ENCODE results near the gene MRFAP1.
A peak's percentile ranks its signal among the peaks of the same experiment; 100 is the strongest.

The MRFAP1 gene

DNA sequence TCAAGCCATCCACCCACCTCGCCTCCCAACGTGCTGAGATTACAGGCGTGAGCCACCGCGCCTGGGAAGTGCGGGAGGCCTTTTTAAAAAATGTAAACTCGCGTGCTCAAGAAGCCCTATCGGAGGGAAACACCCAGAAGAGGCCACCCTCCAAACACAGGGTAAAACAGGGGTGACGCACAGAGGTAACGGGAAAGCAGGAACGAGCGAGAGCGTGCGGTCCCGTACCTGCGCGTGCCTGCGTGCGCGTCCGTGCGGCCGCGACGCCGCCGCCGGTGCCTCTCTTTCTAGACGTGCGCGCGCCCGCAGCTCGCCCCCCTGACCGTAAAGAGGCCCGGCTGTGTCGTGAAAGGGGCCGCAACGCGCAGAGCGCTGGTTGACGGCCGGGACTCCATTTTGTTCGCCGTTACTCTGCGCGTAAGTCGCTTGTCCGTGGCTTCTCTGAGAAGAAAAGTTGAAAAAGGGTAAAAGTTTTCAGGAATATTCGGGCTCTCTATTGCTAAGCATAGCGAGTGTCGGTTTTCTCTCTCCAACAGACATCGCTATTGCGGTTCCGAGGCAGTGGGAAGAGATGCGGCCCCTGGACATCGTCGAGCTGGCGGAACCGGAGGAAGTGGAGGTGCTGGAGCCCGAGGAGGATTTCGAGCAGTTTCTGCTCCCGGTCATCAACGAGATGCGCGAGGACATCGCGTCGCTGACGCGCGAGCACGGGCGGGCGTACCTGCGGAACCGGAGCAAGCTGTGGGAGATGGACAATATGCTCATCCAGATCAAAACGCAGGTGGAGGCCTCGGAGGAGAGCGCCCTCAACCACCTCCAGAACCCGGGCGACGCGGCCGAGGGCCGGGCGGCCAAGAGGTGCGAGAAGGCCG lies at the start of gene MRFAP1:
Gene MRFAP1 (plus strand): TSS at position 394 of the 872 bp plus-strand sequence. CDS start 178 bp downstream, at position 572.
- DNase-seq: peak; percentile 85

DNA sequence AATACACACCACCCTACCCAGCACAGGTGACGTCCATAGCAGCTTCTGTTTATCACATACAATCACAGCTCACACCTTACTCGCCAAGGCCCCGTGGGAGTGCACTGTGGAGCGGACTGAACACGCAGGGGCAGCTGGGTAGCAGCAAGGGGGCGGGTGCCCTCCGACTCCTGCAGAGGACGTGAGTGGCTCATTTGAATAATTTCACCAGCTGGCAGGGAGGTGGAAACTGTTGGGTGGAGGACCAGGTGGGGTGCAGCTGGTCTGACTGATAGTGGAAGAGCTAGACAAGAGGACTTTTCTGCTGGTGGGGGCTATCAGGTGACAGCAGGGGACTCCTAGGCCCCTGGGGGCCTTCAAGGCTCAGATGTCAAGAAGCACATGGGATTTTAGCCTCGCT lies 49.2 kb upstream of the MRFAP1 start:
- DNase-seq: peak; percentile 88

DNA sequence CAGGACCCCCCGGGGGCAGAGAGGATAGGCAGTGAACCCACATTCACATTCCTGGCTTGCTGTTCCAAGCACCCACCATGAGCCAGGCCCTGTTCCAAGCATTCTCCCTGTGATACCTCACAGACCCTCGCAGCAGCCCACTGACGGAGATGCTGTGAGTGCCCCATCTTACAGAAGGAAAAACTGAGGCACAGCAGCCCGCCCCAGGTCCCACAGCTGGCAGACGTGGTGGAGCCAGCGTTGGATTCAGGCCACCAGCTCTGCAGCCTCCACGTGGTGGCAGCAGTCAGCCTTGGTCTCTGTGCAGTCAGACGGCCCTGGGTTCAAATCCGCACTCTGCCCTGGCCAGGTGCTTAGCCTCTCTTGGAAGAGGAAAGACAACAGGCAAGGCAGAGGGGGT lies 48.7 kb upstream of the MRFAP1 start:
- no peak for DNase-seq

GRCh38 chr4:6592804-6593563 lies 47.5 kb upstream of the MRFAP1 start:
- DNase-seq: no peak

GRCh38 chr4:6594341-6594740 lies 46.1 kb upstream of the MRFAP1 start:
- DNase-seq: no peak

- DNase-seq: no peak
Observed at GRCh38 chr4:6594826-6595355, 45.6 kb upstream of the MRFAP1 start.

- no peak for DNase-seq
Observed at GRCh38 chr4:6595897-6596537, 44.5 kb upstream of the MRFAP1 start.

DNA sequence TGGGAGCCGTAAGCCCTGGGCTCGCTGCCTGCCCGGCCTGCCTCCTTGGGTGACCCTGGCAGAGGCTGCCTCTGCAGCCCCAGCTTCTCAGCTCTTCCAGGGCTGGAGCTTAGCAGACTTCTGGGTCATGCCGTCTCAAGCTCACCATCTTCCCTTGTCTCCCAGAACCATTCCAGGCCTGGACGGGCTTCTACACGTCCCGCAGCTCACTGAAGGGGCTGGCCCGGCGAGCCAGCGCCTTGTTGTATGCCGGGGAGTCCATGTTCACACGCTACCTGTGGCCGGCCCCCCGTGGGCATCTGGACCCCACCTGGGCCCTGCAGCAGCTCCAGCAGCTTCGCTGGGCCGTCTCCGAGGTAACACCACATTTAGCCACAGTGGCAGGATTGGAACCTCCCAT lies 43.5 kb upstream of the MRFAP1 start:
- no peak for DNase-seq

DNA sequence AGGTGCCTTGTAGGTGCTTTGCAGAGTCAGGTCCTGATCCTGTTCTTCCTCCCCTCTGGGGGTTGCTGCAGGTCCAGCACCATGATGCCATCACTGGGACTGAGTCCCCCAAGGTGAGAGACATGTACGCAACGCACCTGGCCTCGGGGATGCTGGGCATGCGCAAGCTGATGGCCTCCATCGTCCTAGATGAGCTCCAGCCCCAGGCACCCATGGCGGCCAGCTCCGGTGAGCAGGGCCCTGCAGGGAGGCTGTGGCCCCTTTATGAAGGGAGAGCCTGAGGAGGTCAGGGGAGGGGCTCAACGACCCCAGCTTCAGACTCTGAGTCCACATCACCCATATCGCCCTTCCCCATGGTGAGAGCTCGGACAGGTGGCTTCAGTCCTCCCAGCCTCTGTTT lies 42.4 kb upstream of the MRFAP1 start:
- DNase-seq: no peak

DNA sequence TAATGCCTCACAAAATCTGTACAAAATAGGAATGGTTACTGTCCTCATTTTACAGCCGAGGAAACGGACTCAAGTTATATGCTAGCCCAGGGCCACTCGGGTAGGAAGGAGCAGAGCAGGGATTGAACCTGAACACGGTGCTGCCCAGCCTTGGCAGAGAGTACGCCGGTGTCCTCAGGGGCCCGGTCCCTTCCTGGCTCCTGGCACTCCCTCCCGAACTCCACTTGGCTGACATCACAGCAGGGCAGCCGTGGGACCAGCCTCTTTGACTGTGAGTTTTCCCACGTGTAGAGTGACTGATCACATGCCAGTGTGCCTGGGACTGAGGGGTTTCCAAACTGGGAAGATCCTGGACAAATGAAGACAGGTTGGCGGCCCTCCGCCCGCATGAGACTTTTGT lies 41.8 kb upstream of the MRFAP1 start:
- DNase-seq: no peak

- DNase-seq: no peak
Observed at GRCh38 chr4:6601661-6602250, 38.7 kb upstream of the MRFAP1 start.

DNA sequence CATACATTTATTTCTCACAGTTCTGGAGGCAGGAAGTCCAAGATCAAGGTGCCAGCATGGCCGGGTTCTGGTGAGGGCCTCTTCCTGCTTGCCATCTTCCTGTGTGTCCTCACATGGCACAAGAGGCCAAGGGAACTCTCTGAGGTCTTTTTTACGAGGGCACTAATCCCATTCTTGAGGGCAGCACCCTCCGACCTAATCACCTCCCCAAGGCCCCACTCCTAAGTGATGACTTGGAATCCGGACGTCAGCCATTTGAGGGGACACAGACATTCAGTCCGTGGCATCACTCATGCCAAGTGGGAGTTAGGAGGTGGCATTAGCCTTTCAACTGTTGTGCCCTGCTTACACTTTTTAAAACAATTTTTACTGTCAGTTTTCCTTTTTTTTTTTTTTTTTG lies 38.2 kb upstream of the MRFAP1 start:
- no peak for DNase-seq

GRCh38 chr4:6603128-6603527 lies 37.4 kb upstream of the MRFAP1 start:
- DNase-seq: no peak

DNA sequence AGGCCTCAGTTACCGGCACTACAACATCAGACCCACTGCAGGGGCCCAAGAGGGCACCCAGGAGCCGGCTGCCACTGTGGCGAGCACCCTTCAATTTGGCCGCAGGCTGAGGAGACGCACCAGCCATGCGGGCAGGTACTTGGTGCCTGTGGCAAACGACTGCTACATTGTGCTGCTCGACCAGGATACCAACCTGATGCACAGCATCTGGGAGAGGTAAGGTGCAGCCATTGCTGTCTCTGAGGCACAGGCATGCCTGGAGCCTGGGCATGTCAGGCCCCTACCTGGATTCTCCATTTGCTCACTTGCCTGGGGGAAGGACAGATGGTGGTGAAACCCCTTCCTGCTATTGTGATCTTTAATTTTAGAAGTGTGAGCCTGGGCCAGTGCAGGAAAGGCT lies 35.4 kb upstream of the MRFAP1 start:
- no peak for DNase-seq

DNA sequence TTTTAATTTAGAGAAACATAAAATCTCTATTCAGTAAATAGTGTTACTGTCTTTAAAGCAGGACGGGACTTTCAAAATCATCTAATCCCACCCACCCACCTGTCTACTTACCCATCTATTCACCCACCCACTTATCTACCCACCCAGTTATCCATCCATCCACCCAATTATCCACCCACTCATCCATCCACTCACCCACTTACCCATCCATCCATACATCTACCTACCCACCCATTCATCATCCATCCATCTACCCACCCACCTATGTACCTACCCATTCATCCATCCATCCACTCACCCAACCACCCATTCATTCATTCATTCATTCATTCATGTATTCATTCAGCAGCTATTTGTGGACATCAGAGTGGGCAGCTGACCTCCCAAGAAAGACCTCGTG lies 34.9 kb upstream of the MRFAP1 start:
- DNase-seq: no peak

DNA sequence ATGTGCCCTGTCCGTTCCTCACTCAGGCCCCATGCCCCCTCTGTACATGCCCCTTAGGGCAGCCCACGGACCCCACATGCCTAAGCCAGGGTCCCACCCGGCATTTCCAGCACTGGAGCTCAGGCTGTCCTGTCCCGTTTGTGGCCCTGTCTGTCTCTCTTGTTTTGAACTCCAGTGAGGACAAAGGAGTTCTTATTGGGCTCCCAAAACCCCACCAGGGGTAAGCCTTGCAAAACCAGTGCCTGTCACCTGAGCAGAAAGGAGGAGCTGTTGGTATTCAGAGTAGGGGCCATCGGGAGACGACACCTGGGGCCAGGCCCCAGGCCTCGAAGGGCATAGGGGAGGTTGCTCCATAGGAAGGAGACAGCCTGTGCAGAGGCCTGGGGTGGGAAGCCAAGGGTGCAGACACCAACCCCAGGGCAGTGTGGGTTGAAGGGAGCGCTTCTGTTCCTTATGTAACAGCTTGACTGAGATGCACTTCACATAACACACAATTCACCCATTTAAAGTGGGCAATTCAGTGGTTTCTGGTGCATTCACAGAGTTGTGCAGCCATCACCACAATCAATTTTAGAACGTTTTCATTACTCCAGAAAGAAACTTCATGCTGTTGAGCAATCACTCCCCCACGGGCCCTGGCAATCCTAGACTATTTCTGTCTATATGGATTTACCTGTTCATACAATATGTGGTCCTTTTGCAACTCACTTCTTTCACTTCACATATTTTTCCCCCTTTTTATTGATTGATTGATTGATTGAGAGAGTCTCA lies 33.8 kb upstream of the MRFAP1 start:
- no peak for DNase-seq

- no peak for DNase-seq
Observed at GRCh38 chr4:6607368-6608055, 33.0 kb upstream of the MRFAP1 start.

DNA sequence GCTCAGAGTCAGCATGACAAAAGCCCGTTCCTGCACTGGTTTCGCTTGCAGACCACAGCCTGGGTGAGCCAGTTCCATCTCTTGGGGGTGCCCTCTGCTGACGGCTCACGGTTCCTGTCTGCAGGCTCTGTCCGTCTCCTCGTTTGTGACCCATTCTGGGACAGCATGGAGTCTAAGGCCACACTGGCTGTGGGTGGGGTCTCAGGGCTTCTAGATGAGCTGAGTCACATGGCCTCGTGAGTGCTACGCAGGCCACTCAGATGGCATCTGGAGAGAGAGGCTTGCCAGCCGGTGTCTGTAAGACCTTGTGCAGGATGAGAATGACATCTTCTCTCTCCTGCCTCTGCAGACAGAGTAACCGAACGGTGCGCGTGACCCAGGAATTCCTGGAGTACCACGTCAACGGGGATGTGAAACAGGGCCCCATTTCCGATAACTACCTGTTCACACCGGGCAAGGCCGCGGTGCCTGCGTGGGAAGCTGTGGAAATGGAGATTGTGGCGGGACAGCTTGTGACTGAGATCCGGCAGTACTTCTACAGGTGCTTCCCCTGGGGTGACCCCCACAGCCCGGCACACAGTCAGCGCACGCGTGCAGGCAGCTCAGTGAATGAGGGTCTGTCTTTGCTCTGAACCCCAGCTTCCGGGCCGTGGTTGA lies 31.6 kb upstream of the MRFAP1 start:
- no peak for DNase-seq

- no peak for DNase-seq
Observed at GRCh38 chr4:6609415-6610079, 30.9 kb upstream of the MRFAP1 start.

DNA sequence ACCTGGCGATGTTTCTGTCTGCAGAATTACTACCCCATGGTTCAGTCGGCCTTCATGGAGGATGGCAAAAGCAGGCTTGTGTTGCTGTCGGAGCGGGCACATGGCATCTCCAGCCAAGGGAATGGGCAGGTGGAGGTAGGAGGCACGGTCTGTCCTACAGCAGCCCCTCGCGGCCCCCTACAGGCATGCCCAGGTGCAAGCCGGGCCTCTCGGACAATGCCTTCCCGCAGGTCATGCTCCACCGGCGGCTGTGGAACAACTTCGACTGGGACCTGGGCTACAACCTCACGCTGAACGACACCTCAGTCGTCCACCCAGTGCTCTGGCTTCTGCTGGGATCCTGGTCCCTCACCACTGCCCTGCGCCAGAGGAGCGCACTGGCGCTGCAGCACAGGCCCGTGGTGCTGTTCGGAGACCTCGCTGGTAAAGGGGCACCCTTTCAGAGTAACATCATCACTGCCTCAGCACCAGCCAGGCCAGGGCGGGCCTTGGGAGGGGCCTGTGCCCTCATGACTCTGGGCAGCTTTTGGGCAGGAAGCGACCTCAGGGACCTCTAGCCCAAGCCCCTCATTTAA lies 29.5 kb upstream of the MRFAP1 start:
- no peak for DNase-seq

All from NCI-H2171 (cell line).